Brain pericyte (primary cell): ENCODE data around the gene VGLL3.
A peak's percentile ranks its signal among the peaks of the same experiment; 100 is the strongest.

Source experiments
- DNase-seq: peaks from one replicate; pipeline ENCODE4 v3.0.0-alpha.2; 2012; ENCODE audit warnings: low read depth, low spot score

Gene VGLL3

GRCh38 chr3:86951322-86951721 lies 39.6 kb downstream of the VGLL3 start:
- DNase-seq = no peak

- DNase-seq = no peak
Observed at GRCh38 chr3:86950717-86951116, 40.2 kb downstream of the VGLL3 start.

- DNase-seq = no peak
Observed at GRCh38 chr3:86949850-86950249, 41.1 kb downstream of the VGLL3 start.

- DNase-seq = no peak
Observed at GRCh38 chr3:86948822-86949221, 42.1 kb downstream of the VGLL3 start.

GRCh38 chr3:86942206-86942605 lies 48.7 kb downstream of the VGLL3 start:
- DNase-seq = no peak

GRCh38 chr3:86938416-86939105 lies 52.4 kb downstream of the VGLL3 start:
- DNase-seq = peak; percentile 31

GRCh38 chr3:86937306-86937791 lies 53.6 kb downstream of the VGLL3 start:
- no peak for DNase-seq

- no peak for DNase-seq
Observed at GRCh38 chr3:86934851-86935250, 56.1 kb downstream of the VGLL3 start.

- DNase-seq = no peak
Observed at GRCh38 chr3:86930831-86931230, 60.1 kb downstream of the VGLL3 start.

- no peak for DNase-seq
Observed at GRCh38 chr3:86930181-86930580, 60.8 kb downstream of the VGLL3 start.

GRCh38 chr3:86929046-86929445 lies 61.9 kb downstream of the VGLL3 start:
- no peak for DNase-seq

GRCh38 chr3:86923071-86923491 lies 67.9 kb downstream of the VGLL3 start:
- DNase-seq = no peak

- no peak for DNase-seq
Observed at GRCh38 chr3:86921971-86922680, 68.8 kb downstream of the VGLL3 start.

- DNase-seq = no peak
Observed at GRCh38 chr3:86914670-86915069, 76.3 kb downstream of the VGLL3 start.

GRCh38 chr3:86913160-86913559 lies 77.8 kb downstream of the VGLL3 start:
- DNase-seq = no peak

- no peak for DNase-seq
Observed at GRCh38 chr3:86895202-86895601, 95.7 kb downstream of the VGLL3 start.

- DNase-seq = no peak
Observed at GRCh38 chr3:86890741-86891396, 100.1 kb downstream of the VGLL3 start.
